Measurements from ENCODE around the gene PSORS1C2.
A peak's percentile ranks its signal among the peaks of the same experiment; 100 is the strongest.

Gene PSORS1C2

DNA sequence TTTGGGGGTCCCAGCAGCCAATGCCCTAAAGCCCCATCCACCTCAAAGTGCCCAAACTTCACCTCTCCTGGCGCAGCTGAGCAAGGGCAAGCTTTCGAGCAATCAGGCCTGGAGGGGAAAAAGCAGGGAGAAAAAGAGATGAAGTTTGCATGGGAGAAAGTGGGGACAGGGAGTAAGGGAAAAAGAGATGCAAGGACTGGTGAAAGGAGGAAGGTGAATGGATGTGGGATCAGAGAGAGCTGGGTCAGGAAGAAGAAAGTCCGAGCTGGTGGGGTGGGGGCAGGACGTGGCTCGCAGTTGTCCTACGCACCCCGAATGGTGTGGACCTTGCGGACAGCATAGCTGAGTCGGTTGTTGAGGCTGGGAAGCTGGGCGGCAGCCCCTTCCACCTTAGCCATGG is 6.5 kb upstream of the PSORS1C2 start:
- Histone ChIP-seq H3K9ac (ENCODE audit: low read length) (peak overlapping the region; percentile 38), H3K36me3 (ENCODE audit: control insufficient read depth, insufficient read depth, low read length) (no peaks in the 10 kb centered on the region), H3K9me3 (ENCODE audit: control insufficient read depth, low read length) (no peaks in the 10 kb centered on the region), H3K27me3 (ENCODE audit: control insufficient read depth, insufficient read depth, low read length) (no peaks in the 10 kb centered on the region), H3K4me3 (ENCODE audit: low read length) (no peak overlapping the region), H3K4me1 (ENCODE audit: control insufficient read depth, insufficient read depth, low read length) (peaks cover 38% of the 10 kb centered on the region)

GRCh38 chr6:31144970-31145340 is 6.1 kb upstream of the PSORS1C2 start:
- peak overlapping the region; percentile 38 for H3K9ac ChIP-seq (ENCODE audit: low read length)

GRCh38 chr6:31144296-31144969 is 5.6 kb upstream of the PSORS1C2 start:
- Histone ChIP-seq H3K9ac (ENCODE audit: low read length) (peak overlapping the region; percentile 38), H3K36me3 (ENCODE audit: control insufficient read depth, insufficient read depth, low read length) (no peaks in the 10 kb centered on the region), H3K4me3 (ENCODE audit: low read length) (no peak overlapping the region), H3K9me3 (ENCODE audit: control insufficient read depth, low read length) (no peaks in the 10 kb centered on the region), H3K27me3 (ENCODE audit: control insufficient read depth, insufficient read depth, low read length) (no peaks in the 10 kb centered on the region), H3K4me1 (ENCODE audit: control insufficient read depth, insufficient read depth, low read length) (peaks cover 36% of the 10 kb centered on the region)

More at GRCh38 chr6:31144970-31145340, 6.1 kb upstream of the PSORS1C2 start:
- Histone ChIP-seq H3K9me3 (ENCODE audit: control insufficient read depth, low read length) (no peaks in the 10 kb centered on the region), H3K27me3 (ENCODE audit: control insufficient read depth, insufficient read depth, low read length) (no peaks in the 10 kb centered on the region), H3K4me1 (ENCODE audit: control insufficient read depth, insufficient read depth, low read length) (peaks cover 35% of the 10 kb centered on the region), H3K4me3 (ENCODE audit: low read length) (no peak overlapping the region), H3K36me3 (ENCODE audit: control insufficient read depth, insufficient read depth, low read length) (no peaks in the 10 kb centered on the region)

- Histone ChIP-seq H3K27me3 (ENCODE audit: control insufficient read depth, insufficient read depth, low read length) (no peaks in the 10 kb centered on the region), H3K36me3 (ENCODE audit: control insufficient read depth, insufficient read depth, low read length) (no peaks in the 10 kb centered on the region), H3K4me1 (ENCODE audit: control insufficient read depth, insufficient read depth, low read length) (peaks cover 49% of the 10 kb centered on the region), H3K9ac (ENCODE audit: low read length) (peak overlapping the region; percentile 24), H3K9me3 (ENCODE audit: control insufficient read depth, low read length) (no peaks in the 10 kb centered on the region), H3K4me3 (ENCODE audit: low read length) (no peak overlapping the region)
Observed at GRCh38 chr6:31143148-31143547, 4.3 kb upstream of the PSORS1C2 start.

GRCh38 chr6:31142361-31142761 is 3.5 kb upstream of the PSORS1C2 start:
- Histone ChIP-seq H3K9me3 (ENCODE audit: control insufficient read depth, low read length) (no peaks in the 10 kb centered on the region), H3K27me3 (ENCODE audit: control insufficient read depth, insufficient read depth, low read length) (no peaks in the 10 kb centered on the region), H3K9ac (ENCODE audit: low read length) (peak overlapping the region; percentile 24), H3K36me3 (ENCODE audit: control insufficient read depth, insufficient read depth, low read length) (no peaks in the 10 kb centered on the region), H3K4me1 (ENCODE audit: control insufficient read depth, insufficient read depth, low read length) (peaks cover 56% of the 10 kb centered on the region), H3K4me3 (ENCODE audit: low read length) (no peak overlapping the region)

DNA sequence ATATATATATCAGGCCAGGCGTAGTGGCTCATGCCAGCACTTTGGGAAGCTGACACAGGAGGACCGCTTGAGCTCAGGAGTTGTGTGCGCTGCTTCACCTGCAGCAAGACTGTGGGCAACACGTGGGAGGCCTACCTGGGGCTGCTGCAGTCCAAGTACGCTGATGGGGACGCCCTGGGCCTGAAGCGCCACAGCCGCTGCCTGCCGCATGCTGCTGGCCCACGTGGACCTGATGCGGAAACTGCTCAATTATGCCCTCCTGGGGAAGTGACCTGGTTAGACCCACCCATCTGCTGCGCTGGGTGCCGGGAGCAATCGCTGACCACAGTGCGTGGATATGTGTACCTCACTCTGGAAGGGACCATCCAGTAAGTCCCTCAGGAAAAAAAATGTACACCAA is 1.8 kb upstream of the PSORS1C2 start:
- no peak overlapping the region for H3K9ac ChIP-seq (ENCODE audit: low read length)
- no peaks in the 10 kb centered on the region for H3K9me3 ChIP-seq (ENCODE audit: control insufficient read depth, low read length)
- no peaks in the 10 kb centered on the region for H3K36me3 ChIP-seq (ENCODE audit: control insufficient read depth, insufficient read depth, low read length)
- H3K4me1 ChIP-seq (ENCODE audit: control insufficient read depth, insufficient read depth, low read length) = peaks cover 53% of the 10 kb centered on the region
- H3K4me3 ChIP-seq (ENCODE audit: low read length) = no peak overlapping the region
- no peaks in the 10 kb centered on the region for H3K27me3 ChIP-seq (ENCODE audit: control insufficient read depth, insufficient read depth, low read length)

GRCh38 chr6:31139599-31139998 is 733 bp upstream of the PSORS1C2 start:
- Histone ChIP-seq H3K4me3 (ENCODE audit: low read length) (no peak overlapping the region), H3K9me3 (ENCODE audit: control insufficient read depth, low read length) (no peaks in the 10 kb centered on the region), H3K36me3 (ENCODE audit: control insufficient read depth, insufficient read depth, low read length) (no peaks in the 10 kb centered on the region), H3K27me3 (ENCODE audit: control insufficient read depth, insufficient read depth, low read length) (no peaks in the 10 kb centered on the region), H3K4me1 (ENCODE audit: control insufficient read depth, insufficient read depth, low read length) (peaks cover 43% of the 10 kb centered on the region), H3K9ac (ENCODE audit: low read length) (no peak overlapping the region)

DNA sequence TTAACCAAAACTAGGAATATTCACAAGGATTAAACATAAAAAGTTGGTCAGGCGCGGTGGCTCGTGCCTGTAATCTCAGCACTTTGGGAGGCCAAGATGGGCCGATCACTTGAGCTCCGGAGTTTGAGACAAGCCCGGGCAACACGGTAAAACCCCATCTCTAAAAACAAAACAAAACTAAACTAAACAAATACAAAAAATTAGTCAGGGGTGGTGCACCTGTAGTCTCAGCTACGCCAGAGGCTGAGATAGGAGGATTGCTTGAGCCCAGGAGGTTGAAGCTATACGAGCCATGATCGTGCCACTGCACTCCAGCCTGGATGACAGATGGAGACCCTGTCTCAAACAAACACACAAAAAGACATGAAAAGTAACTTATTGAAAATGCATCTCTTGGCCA is 3.2 kb downstream of the PSORS1C2 start:
- no peaks in the 10 kb centered on the region for H3K36me3 ChIP-seq (ENCODE audit: control insufficient read depth, insufficient read depth, low read length)
- no peaks in the 10 kb centered on the region for H3K9me3 ChIP-seq (ENCODE audit: control insufficient read depth, low read length)
- peaks cover 23% of the 10 kb centered on the region for H3K4me1 ChIP-seq (ENCODE audit: control insufficient read depth, insufficient read depth, low read length)
- no peak overlapping the region for H3K4me3 ChIP-seq (ENCODE audit: low read length)
- no peaks in the 10 kb centered on the region for H3K27me3 ChIP-seq (ENCODE audit: control insufficient read depth, insufficient read depth, low read length)
- H3K9ac ChIP-seq (ENCODE audit: low read length) = no peak overlapping the region

GRCh38 chr6:31132806-31133205 is 6.1 kb downstream of the PSORS1C2 start:
- no peaks in the 10 kb centered on the region for H3K36me3 ChIP-seq (ENCODE audit: control insufficient read depth, insufficient read depth, low read length)
- no peak overlapping the region for H3K9ac ChIP-seq (ENCODE audit: low read length)
- no peak overlapping the region for H3K4me3 ChIP-seq (ENCODE audit: low read length)
- H3K4me1 ChIP-seq (ENCODE audit: control insufficient read depth, insufficient read depth, low read length) = peaks cover 7% of the 10 kb centered on the region
- no peaks in the 10 kb centered on the region for H3K9me3 ChIP-seq (ENCODE audit: control insufficient read depth, low read length)
- no peaks in the 10 kb centered on the region for H3K27me3 ChIP-seq (ENCODE audit: control insufficient read depth, insufficient read depth, low read length)

- H3K9ac ChIP-seq (ENCODE audit: low read length) = no peak overlapping the region
- no peaks in the 10 kb centered on the region for H3K27me3 ChIP-seq (ENCODE audit: control insufficient read depth, insufficient read depth, low read length)
- no peak overlapping the region for H3K4me3 ChIP-seq (ENCODE audit: low read length)
- H3K4me1 ChIP-seq (ENCODE audit: control insufficient read depth, insufficient read depth, low read length) = peaks cover 13% of the 10 kb centered on the region
- no peaks in the 10 kb centered on the region for H3K9me3 ChIP-seq (ENCODE audit: control insufficient read depth, low read length)
- H3K36me3 ChIP-seq (ENCODE audit: control insufficient read depth, insufficient read depth, low read length) = no peaks in the 10 kb centered on the region
Observed at GRCh38 chr6:31131595-31131994, 7.3 kb downstream of the PSORS1C2 start.

DNA sequence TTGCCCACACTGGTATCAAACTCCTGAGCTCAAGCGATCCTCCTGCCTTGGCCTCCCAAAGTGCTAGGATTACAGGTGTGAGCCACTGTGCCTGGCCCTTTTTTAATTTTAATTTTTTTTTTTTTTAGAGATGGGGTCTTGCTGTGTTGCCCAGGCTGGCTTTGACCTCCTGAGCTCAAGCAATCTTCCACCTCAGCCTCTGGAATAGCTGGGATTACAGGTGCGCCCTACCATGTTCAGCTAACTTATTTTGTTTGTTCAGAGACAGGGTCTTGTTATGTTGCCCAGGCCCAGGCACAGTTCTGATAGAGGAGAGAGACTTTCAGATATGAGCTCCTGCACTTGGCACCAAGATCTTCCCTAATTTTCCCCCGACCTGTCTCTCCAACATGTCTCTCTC is 8.1 kb downstream of the PSORS1C2 start:
- Histone ChIP-seq H3K4me1 (ENCODE audit: control insufficient read depth, insufficient read depth, low read length) (peaks cover 21% of the 10 kb centered on the region), H3K9ac (ENCODE audit: low read length) (no peak overlapping the region), H3K4me3 (ENCODE audit: low read length) (no peak overlapping the region), H3K36me3 (ENCODE audit: control insufficient read depth, insufficient read depth, low read length) (peaks cover 4% of the 10 kb centered on the region), H3K9me3 (ENCODE audit: control insufficient read depth, low read length) (no peaks in the 10 kb centered on the region), H3K27me3 (ENCODE audit: control insufficient read depth, insufficient read depth, low read length) (no peaks in the 10 kb centered on the region)

DNA sequence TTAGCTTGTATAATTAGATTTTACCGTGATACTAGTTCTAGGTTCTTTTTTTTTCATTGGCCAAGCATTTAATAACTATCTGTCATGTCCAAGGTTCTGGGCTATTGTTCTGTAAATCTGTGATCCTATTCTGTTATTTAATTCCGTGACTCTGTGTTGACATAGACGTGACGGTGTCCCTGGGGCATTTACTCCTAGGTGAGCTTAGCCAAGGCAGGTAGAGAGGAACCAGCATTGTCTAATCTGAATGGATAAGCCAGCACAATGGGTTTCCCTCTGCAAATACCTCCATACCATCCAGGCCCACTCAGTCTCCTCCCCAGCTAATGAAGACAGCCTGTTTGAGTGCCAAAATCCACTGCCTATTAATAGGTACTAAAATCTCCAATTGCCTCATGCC is 9.7 kb downstream of the PSORS1C2 start:
- Histone ChIP-seq H3K9ac (ENCODE audit: low read length) (no peak overlapping the region), H3K27me3 (ENCODE audit: control insufficient read depth, insufficient read depth, low read length) (no peaks in the 10 kb centered on the region), H3K4me1 (ENCODE audit: control insufficient read depth, insufficient read depth, low read length) (peaks cover 33% of the 10 kb centered on the region), H3K4me3 (ENCODE audit: low read length) (no peak overlapping the region), H3K36me3 (ENCODE audit: control insufficient read depth, insufficient read depth, low read length) (peaks cover 4% of the 10 kb centered on the region), H3K9me3 (ENCODE audit: control insufficient read depth, low read length) (no peaks in the 10 kb centered on the region)

Data from mucosa of stomach (tissue), 1 donor.